H9 (cell line): Measurements from ENCODE around the gene KCNQ2. TPM values are rescaled to one million over a fixed set of nuclear protein-coding genes. Genes with fewer than 3 reads are reported as not detected.
A peak's percentile ranks its signal among the peaks of the same experiment; 100 is the strongest.

ENCODE experiments used
- DNase-seq: peaks from one replicate; pipeline ENCODE4 v3.0.0-alpha.2; 2017
- H2AFZ ChIP-seq: one replicate; pipeline ENCODE4 v1.6.1; 2013; ENCODE audit warnings: mild to moderate bottlenecking, low read length, control low read depth, moderate library complexity
- H2AK5ac ChIP-seq: 2 replicates; pipeline ENCODE4 v1.6.1; 2013; ENCODE audit warnings: low read length, control low read depth, mixed read lengths; ENCODE audit not compliant: insufficient read length
- H2BK120ac ChIP-seq: one replicate; pipeline ENCODE4 v1.6.1; 2013; ENCODE audit warnings: low read depth, mild to moderate bottlenecking, low read length, control low read depth, inconsistent platforms; ENCODE audit not compliant: poor library complexity, severe bottlenecking
- H2BK12ac ChIP-seq: 2 replicates; pipeline ENCODE4 v1.6.1; 2013; ENCODE audit warnings: low read length, control low read depth, mixed read lengths, low read depth; ENCODE audit not compliant: insufficient read length
- H2BK15ac ChIP-seq: 2 replicates; pipeline ENCODE4 v1.6.1; 2013; ENCODE audit warnings: low read depth, low read length, control low read depth
- H2BK20ac ChIP-seq: one replicate; pipeline ENCODE4 v1.6.1; 2013; ENCODE audit warnings: low read depth, mild to moderate bottlenecking, low read length, control low read depth, inconsistent platforms; ENCODE audit not compliant: poor library complexity, severe bottlenecking
- H2BK5ac ChIP-seq: 2 replicates; pipeline ENCODE4 v1.6.1; 2013; ENCODE audit warnings: low read length, control low read depth, mixed read lengths; ENCODE audit not compliant: insufficient read length
- H3K14ac ChIP-seq: 2 replicates; pipeline ENCODE4 v1.6.1; 2013; ENCODE audit warnings: low read length, control low read depth; ENCODE audit not compliant: insufficient read depth
- H3K18ac ChIP-seq: 2 replicates; pipeline ENCODE4 v1.6.1; 2013; ENCODE audit warnings: low read depth, mild to moderate bottlenecking, mixed read lengths, low read length, control low read depth; ENCODE audit not compliant: insufficient read length
- H3K23ac ChIP-seq: 2 replicates; pipeline ENCODE4 v1.6.1; 2013; ENCODE audit warnings: low read length, control low read depth, mixed read lengths, low read depth; ENCODE audit not compliant: insufficient read length
- H3K23me2 ChIP-seq: 2 replicates; pipeline ENCODE4 v1.6.1; 2013; ENCODE audit warnings: low read depth, mild to moderate bottlenecking, mixed read lengths, low read length, control low read depth; ENCODE audit not compliant: insufficient read length, poor library complexity, severe bottlenecking
- H3K27ac ChIP-seq: 2 replicates; pipeline ENCODE4 v1.5.1; 2013; ENCODE audit warnings: low read length, control low read depth, mixed read lengths, low read depth; ENCODE audit not compliant: insufficient read length
- H3K27me3 ChIP-seq: 2 replicates; pipeline ENCODE4 v1.6.1; 2013; ENCODE audit warnings: low read length, control low read depth, inconsistent platforms; ENCODE audit not compliant: insufficient read depth
- H3K4ac ChIP-seq: 2 replicates; pipeline ENCODE4 v1.6.1; 2013; ENCODE audit warnings: low read depth, mild to moderate bottlenecking, control low read depth, inconsistent platforms, low read length, moderate library complexity
- H3K4me1 ChIP-seq: 2 replicates; pipeline ENCODE4 v1.6.1; 2013; ENCODE audit warnings: low read length, control low read depth, inconsistent platforms; ENCODE audit not compliant: insufficient read depth
- H3K4me2 ChIP-seq: 2 replicates; pipeline ENCODE4 v1.6.1; 2013; ENCODE audit warnings: low read length, control low read depth, mixed read lengths; ENCODE audit not compliant: insufficient read length, insufficient read depth
- H3K56ac ChIP-seq: 2 replicates; pipeline ENCODE4 v1.6.1; 2013; ENCODE audit warnings: low read depth, mild to moderate bottlenecking, mixed read lengths, low read length, control low read depth; ENCODE audit not compliant: insufficient read length
- H3K79me1 ChIP-seq: 2 replicates; pipeline ENCODE4 v1.6.1; 2013; ENCODE audit warnings: low read depth, mild to moderate bottlenecking, moderate library complexity, low read length, control low read depth, inconsistent platforms; ENCODE audit not compliant: insufficient read depth, poor library complexity, severe bottlenecking
- H3K79me2 ChIP-seq: 2 replicates; pipeline ENCODE4 v1.6.1; 2013; ENCODE audit warnings: low read length, control low read depth, inconsistent platforms; ENCODE audit not compliant: insufficient read depth
- H3K9ac ChIP-seq: 2 replicates; pipeline ENCODE4 v1.6.1; 2013; ENCODE audit warnings: low read length, control low read depth, mixed read lengths; ENCODE audit not compliant: insufficient read length; ENCODE audit errors: extremely low read depth
- H3K9me3 ChIP-seq: one replicate; pipeline ENCODE4 v1.6.1; 2013; ENCODE audit warnings: low read depth, low read length, inconsistent platforms; ENCODE audit not compliant: control insufficient read depth
- H3T11ph ChIP-seq: one replicate; pipeline ENCODE4 v1.6.1; 2013; ENCODE audit warnings: mild to moderate bottlenecking, low read length, control low read depth, inconsistent platforms
- H4K20me1 ChIP-seq: one replicate; pipeline ENCODE4 v1.6.1; 2013; ENCODE audit not compliant: control insufficient read depth, insufficient read length, insufficient read depth
- H4K5ac ChIP-seq: 2 replicates; pipeline ENCODE4 v1.6.1; 2013; ENCODE audit warnings: low read depth, mild to moderate bottlenecking, mixed read lengths, low read length, control low read depth; ENCODE audit not compliant: insufficient read length
- H4K8ac ChIP-seq: replicated peaks from 2 replicates; pipeline ENCODE4 v1.6.1; 2013; ENCODE audit warnings: low read length, control low read depth, mixed read lengths, low read depth; ENCODE audit not compliant: insufficient read length
- H4K91ac ChIP-seq: 2 replicates; pipeline ENCODE4 v1.6.1; 2013; ENCODE audit warnings: low read depth, mild to moderate bottlenecking, moderate library complexity, mixed read lengths, low read length, control low read depth; ENCODE audit not compliant: insufficient read length
- H3K27ac Mint-ChIP-seq, 3 experiments: 2 replicates in 2 of 3; 3 replicates in 1 of 3; pipeline ENCODE4 v1.8.0; 2020 to 2021; ENCODE audit warnings: mixed read lengths in 3 of 3, mild to moderate bottlenecking in 1 of 3, moderate library complexity in 1 of 3
- H3K27me3 Mint-ChIP-seq: 2 replicates; pipeline ENCODE4 v1.8.0; 2021; ENCODE audit warnings: low read depth, mild to moderate bottlenecking, moderate library complexity, mixed read lengths
- H3K36me3 Mint-ChIP-seq, 3 experiments: 2 replicates in 2 of 3; 3 replicates in 1 of 3; pipeline ENCODE4 v1.8.0; 2020 to 2021; ENCODE audit warnings: low read depth in 3 of 3, mixed read lengths in 3 of 3; ENCODE audit not compliant: insufficient read depth in 1 of 3
- H3K4me1 Mint-ChIP-seq, 2 experiments: 2 replicates each; pipeline ENCODE4 v1.8.0; 2020; ENCODE audit warnings: mixed read lengths in 2 of 2
- H3K4me3 Mint-ChIP-seq, 2 experiments: 2 replicates in 1 of 2; 3 replicates in 1 of 2; pipeline ENCODE4 v1.8.0; 2020 to 2021; ENCODE audit warnings: mild to moderate bottlenecking in 2 of 2, mixed read lengths in 2 of 2, moderate library complexity in 1 of 2
- H3K9me3 Mint-ChIP-seq, 2 experiments: 2 replicates in 1 of 2; 3 replicates in 1 of 2; pipeline ENCODE4 v1.8.0; 2020; ENCODE audit warnings: mild to moderate bottlenecking in 2 of 2, mixed read lengths in 2 of 2, moderate library complexity in 1 of 2
- WGBS: extraction: QIAGEN DNeasy Blood & Tissue Kit; methylation state at CpG from one replicate; pipeline ENCODE4 v1.1.7; 2013; ENCODE audit warnings: missing lambda C conversion rate, low lambda C conversion rate, mixed read lengths; ENCODE audit not compliant: insufficient read length; ENCODE audit errors: extremely low coverage; 5-methylcytosine and 5-hydroxymethylcytosine counted together
- total RNA-seq: library from RNA; stranded (reverse); gene quantifications from 2 replicates; pipeline ENCODE4 v1.2.1, GENCODE V29; 2021
- TF ChIP-seq, protein P1 (sequence below): fragments of 200-600 bp; sonication (generic); conservative IDR thresholded peaks from 3 replicates; pipeline ENCODE4 v1.8.0; 2021; ENCODE audit warnings: antibody characterized with exemption, mild to moderate bottlenecking

The KCNQ2 gene
- total RNA-seq, 1 experiment from 2014 or later: 69.2 TPM

DNA sequence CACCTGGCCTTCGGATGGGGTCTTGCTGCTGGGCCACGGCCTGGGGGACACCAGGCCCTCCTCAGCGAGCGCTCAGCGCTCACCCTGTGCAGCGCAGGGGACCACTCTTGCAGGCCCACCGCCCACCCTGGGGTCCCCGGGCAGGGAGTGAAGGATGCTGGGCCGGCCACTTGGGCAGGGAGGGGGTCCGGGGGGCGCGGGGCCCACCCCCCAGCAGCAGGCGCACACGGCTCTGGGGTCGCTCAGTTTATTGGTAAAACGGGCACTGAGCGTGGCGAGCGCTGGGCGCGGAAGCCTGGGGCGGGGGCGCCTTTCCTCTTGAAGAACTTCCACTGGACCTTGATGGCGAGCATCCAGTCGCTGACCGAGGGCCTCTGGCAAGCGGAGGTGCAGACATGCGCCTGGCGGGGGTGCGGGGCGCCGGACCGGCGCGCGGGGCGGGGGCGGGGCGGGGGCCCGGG is 15.4 kb upstream of the KCNQ2 start:
- Histone ChIP-seq H3K9ac (no peak overlapping the region), H2AFZ (no peak overlapping the region), H3K23ac (no peak overlapping the region), H3K4me1 (no peaks in the 10 kb centered on the region), H2BK12ac (no peak overlapping the region), H3K18ac (no peak overlapping the region), H3T11ph (no peak overlapping the region), H3K9me3 (no peaks in the 10 kb centered on the region), H2AK5ac (no peak overlapping the region), H2BK120ac (no peak overlapping the region), H3K56ac (no peak overlapping the region), H3K79me2 (no peaks in the 10 kb centered on the region), H3K4me2 (no peak overlapping the region), H3K23me2 (no peaks in the 10 kb centered on the region), H2BK20ac (no peak overlapping the region), H3K14ac (no peak overlapping the region), H2BK15ac (no peak overlapping the region), H3K79me1 (no peaks in the 10 kb centered on the region), H4K20me1 (no peaks in the 10 kb centered on the region), H3K4ac (no peak overlapping the region), H4K8ac (no peak overlapping the region), H4K91ac (no peak overlapping the region), H3K27me3 (no peaks in the 10 kb centered on the region; the same call in 1 of the 2 replicates), H4K5ac (no peak overlapping the region), H2BK5ac (no peak overlapping the region), H3K27ac (no peak overlapping the region)
- Mint-ChIP-seq H3K4me1 (peaks cover 5 to 10% of the 10 kb centered on the region in 2 experiments), H3K4me3 (peak overlapping the region; percentile 44 to 72; a peak in 3 of 5 replicates), H3K27me3 (peaks cover 51% of the 10 kb centered on the region), H3K36me3 (peaks cover 12 to 21% (median 17%) of the 10 kb centered on the region in 3 experiments), H3K9me3 (peaks cover 3 to 15% of the 10 kb centered on the region in 2 experiments), H3K27ac (no peak overlapping the region)
- TF ChIP-seq, protein P1, sequence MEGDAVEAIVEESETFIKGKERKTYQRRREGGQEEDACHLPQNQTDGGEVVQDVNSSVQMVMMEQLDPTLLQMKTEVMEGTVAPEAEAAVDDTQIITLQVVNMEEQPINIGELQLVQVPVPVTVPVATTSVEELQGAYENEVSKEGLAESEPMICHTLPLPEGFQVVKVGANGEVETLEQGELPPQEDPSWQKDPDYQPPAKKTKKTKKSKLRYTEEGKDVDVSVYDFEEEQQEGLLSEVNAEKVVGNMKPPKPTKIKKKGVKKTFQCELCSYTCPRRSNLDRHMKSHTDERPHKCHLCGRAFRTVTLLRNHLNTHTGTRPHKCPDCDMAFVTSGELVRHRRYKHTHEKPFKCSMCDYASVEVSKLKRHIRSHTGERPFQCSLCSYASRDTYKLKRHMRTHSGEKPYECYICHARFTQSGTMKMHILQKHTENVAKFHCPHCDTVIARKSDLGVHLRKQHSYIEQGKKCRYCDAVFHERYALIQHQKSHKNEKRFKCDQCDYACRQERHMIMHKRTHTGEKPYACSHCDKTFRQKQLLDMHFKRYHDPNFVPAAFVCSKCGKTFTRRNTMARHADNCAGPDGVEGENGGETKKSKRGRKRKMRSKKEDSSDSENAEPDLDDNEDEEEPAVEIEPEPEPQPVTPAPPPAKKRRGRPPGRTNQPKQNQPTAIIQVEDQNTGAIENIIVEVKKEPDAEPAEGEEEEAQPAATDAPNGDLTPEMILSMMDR: no peak
- WGBS: no CpG with 5 or more reads among the region's 40 CpGs
- DNase-seq: no peak
